ENCODE results near the gene PXT1.

The PXT1 gene

DNA sequence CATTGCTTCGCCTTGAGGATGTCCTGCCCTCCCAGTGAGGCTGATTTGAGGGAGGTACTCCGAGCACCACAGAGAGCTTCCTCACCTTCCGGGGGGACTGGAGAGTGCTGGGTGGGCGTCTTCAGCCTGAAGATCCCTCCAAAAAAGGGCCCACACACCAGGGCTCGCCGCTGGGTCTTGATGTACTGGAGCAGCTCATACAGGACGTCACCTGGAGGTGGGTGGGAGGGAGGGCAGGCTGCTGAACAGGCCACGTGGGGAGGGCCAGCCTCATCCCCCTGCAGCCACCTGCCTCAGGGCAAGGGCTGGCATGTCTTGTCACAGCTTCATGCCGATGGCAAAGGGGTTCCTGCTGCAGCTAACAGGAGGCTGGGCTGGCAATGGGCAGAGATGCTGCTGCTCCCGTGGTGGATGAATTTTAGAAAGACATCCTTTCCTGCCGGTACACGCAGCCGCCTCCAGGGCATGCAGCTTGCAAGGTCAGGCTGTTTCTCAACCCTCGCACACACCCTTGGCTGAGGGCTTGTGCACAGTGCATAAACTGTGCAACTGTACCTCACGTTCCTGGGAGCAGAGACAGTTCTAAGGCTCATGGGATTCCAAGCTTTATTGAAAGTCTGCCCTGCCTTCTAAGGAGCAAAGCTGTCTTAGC lies 69.2 kb downstream of the PXT1 start:
- H3K4me2 ChIP-seq = no peak overlapping the region
- H3K79me2 ChIP-seq (ENCODE audit: insufficient read depth, low read depth) = no peaks in the 10 kb centered on the region
- no peak overlapping the region for H3K4me3 ChIP-seq (IDR thresholded peaks at IDR 0.05; ENCODE audit: insufficient read depth, low read depth, low read length)
- no peak overlapping the region for H3K27ac ChIP-seq
- no peaks in the 10 kb centered on the region for H3K36me3 ChIP-seq (ENCODE audit: insufficient read depth)
- H3K4me1 ChIP-seq (ENCODE audit: low read depth, poor library complexity, severe bottlenecking) = no peaks in the 10 kb centered on the region
- no peak overlapping the region for H3K9ac ChIP-seq
- TF ChIP-seq, protein P1, sequence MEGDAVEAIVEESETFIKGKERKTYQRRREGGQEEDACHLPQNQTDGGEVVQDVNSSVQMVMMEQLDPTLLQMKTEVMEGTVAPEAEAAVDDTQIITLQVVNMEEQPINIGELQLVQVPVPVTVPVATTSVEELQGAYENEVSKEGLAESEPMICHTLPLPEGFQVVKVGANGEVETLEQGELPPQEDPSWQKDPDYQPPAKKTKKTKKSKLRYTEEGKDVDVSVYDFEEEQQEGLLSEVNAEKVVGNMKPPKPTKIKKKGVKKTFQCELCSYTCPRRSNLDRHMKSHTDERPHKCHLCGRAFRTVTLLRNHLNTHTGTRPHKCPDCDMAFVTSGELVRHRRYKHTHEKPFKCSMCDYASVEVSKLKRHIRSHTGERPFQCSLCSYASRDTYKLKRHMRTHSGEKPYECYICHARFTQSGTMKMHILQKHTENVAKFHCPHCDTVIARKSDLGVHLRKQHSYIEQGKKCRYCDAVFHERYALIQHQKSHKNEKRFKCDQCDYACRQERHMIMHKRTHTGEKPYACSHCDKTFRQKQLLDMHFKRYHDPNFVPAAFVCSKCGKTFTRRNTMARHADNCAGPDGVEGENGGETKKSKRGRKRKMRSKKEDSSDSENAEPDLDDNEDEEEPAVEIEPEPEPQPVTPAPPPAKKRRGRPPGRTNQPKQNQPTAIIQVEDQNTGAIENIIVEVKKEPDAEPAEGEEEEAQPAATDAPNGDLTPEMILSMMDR (conservative IDR thresholded peaks at IDR 0.05; ENCODE audit: low read depth, low read length) = no peak
- no peaks in the 10 kb centered on the region for H3K27me3 ChIP-seq (ENCODE audit: insufficient read depth, low read depth)
- H2AFZ ChIP-seq (ENCODE audit: low read depth) = no peak overlapping the region
- H4K20me1 ChIP-seq (ENCODE audit: insufficient read depth) = no peaks in the 10 kb centered on the region

DNA sequence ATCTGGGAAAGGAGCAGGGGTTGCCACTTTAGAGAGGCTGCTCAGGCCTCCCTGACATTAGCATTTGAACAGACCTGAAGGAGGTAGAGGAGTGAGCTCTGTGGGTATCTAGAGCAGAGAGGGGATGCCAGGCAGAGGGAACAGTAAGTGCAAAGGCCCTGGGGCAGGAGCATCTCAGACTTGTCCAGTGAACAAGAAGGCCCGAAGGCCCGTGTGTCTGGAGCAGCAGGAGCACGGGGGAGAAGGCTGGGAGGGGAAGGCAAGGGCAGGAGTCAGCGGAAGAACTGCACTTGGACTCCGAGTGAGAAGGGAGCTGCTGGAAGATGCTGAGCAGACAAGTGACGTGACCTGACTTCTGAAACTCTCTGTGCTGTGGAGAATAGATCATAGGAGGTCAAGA lies 70.6 kb downstream of the PXT1 start:
- no peaks in the 10 kb centered on the region for H3K4me1 ChIP-seq (ENCODE audit: low read depth, poor library complexity, severe bottlenecking)
- H3K4me2 ChIP-seq = no peak overlapping the region
- no peaks in the 10 kb centered on the region for H3K79me2 ChIP-seq (ENCODE audit: insufficient read depth, low read depth)
- no peaks in the 10 kb centered on the region for H3K36me3 ChIP-seq (ENCODE audit: insufficient read depth)
- TF ChIP-seq, protein P1 (conservative IDR thresholded peaks at IDR 0.05; ENCODE audit: low read depth, low read length) = no peak
- H3K4me3 ChIP-seq (IDR thresholded peaks at IDR 0.05; ENCODE audit: insufficient read depth, low read depth, low read length) = no peak overlapping the region
- H3K9ac ChIP-seq = no peak overlapping the region
- no peaks in the 10 kb centered on the region for H3K27me3 ChIP-seq (ENCODE audit: insufficient read depth, low read depth)
- no peaks in the 10 kb centered on the region for H4K20me1 ChIP-seq (ENCODE audit: insufficient read depth)
- H3K27ac ChIP-seq = no peak overlapping the region
- no peak overlapping the region for H2AFZ ChIP-seq (ENCODE audit: low read depth)

DNA sequence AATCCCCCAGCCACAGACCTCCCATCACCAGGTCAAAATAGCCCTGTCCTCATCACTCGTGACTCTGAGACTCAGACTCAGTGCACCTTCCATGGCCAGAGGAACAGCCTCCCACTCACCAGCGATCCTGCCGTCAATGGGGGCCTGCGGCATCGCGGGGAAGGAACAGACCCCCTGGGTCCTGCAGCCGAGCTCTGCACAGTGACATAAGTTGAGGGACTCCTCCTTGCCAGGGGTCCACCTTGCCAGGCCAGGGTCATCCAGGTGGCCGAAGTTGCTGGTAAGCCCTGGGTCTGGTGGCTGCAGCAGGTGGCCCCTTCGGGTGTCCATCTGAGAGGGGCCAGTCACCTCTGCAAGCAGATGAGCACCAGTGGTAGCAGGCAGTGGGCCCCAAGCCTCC lies 71.4 kb downstream of the PXT1 start:
- H3K27ac ChIP-seq = no peak overlapping the region
- no peak overlapping the region for H3K9ac ChIP-seq
- H3K27me3 ChIP-seq (ENCODE audit: insufficient read depth, low read depth) = no peaks in the 10 kb centered on the region
- H3K4me1 ChIP-seq (ENCODE audit: low read depth, poor library complexity, severe bottlenecking) = no peaks in the 10 kb centered on the region
- no peak overlapping the region for H3K4me3 ChIP-seq (IDR thresholded peaks at IDR 0.05; ENCODE audit: insufficient read depth, low read depth, low read length)
- H4K20me1 ChIP-seq (ENCODE audit: insufficient read depth) = no peaks in the 10 kb centered on the region
- no peaks in the 10 kb centered on the region for H3K79me2 ChIP-seq (ENCODE audit: insufficient read depth, low read depth)
- H2AFZ ChIP-seq (ENCODE audit: low read depth) = no peak overlapping the region
- no peak overlapping the region for H3K4me2 ChIP-seq
- TF ChIP-seq, protein P1 (conservative IDR thresholded peaks at IDR 0.05; ENCODE audit: low read depth, low read length) = no peak
- H3K36me3 ChIP-seq (ENCODE audit: insufficient read depth) = no peaks in the 10 kb centered on the region

DNA sequence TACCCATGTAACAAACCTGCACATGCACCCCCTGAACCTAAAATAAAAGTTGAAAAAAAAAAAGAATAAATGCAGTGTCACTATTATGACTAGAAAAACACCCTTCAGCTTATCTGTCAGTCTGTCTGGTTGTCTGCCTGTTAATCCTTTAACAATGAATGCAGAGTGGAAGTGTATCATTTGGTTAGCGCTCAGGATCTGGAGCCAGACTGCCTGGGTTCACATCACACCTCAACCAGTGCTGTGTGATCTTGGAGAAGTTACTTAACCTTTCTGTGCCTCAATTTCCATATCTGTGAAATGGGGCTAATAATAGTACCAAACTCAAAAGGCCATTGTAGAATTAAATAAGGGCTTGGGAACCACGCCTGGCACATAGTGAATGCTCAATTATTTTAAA lies 72.0 kb downstream of the PXT1 start:
- Histone ChIP-seq H3K27ac (no peak overlapping the region), H3K36me3 (ENCODE audit: insufficient read depth) (no peaks in the 10 kb centered on the region), H3K4me1 (ENCODE audit: low read depth, poor library complexity, severe bottlenecking) (no peaks in the 10 kb centered on the region), H4K20me1 (ENCODE audit: insufficient read depth) (no peaks in the 10 kb centered on the region), H3K4me3 (IDR thresholded peaks at IDR 0.05; ENCODE audit: insufficient read depth, low read depth, low read length) (no peak overlapping the region), H3K27me3 (ENCODE audit: insufficient read depth, low read depth) (no peaks in the 10 kb centered on the region), H3K79me2 (ENCODE audit: insufficient read depth, low read depth) (no peaks in the 10 kb centered on the region), H3K4me2 (no peak overlapping the region), H3K9ac (no peak overlapping the region), H2AFZ (ENCODE audit: low read depth) (no peak overlapping the region)
- TF ChIP-seq, protein P1 (conservative IDR thresholded peaks at IDR 0.05; ENCODE audit: low read depth, low read length) = no peak

Measured in KMS-11 (cell line).